ENCODE data around the gene KRT73.

- TF ChIP-seq CTCF (conservative IDR thresholded peaks at IDR 0.05 in 1 of 2, IDR thresholded peaks at IDR 0.05 in 1 of 2; ENCODE audit: extremely low read depth in 1 of 2, insufficient read depth in 1 of 2, low read depth in 1 of 2, low read length in 2 of 2) (no peak), EZH2 (IDR thresholded peaks at IDR 0.05; ENCODE audit: borderline replicate concordance, low read length) (no peak)
Measured at GRCh38 chr12:52659951-52660350, 41.6 kb upstream of the KRT73 start.
